GM12865 (cell line): ENCODE data around the gene KANTR.
"Not testable (repeated sequence)": the region's sequence is repeated elsewhere in the genome, so short reads cannot be mapped to it uniquely, and the experiment has no call there.

ENCODE experiments used
- DNase-seq: peaks from one replicate; pipeline ENCODE4 v3.0.0; 2010; ENCODE audit warnings: low read depth
- H3K4me3 ChIP-seq: 2 replicates; pipeline ENCODE4 v1.5.1; 2011; ENCODE audit warnings: mild to moderate bottlenecking, low read depth, low read length, control low read depth
- TF ChIP-seq, protein P1 (sequence below): IDR thresholded peaks from 2 replicates; pipeline ENCODE4 v1.5.1; 2011; ENCODE audit warnings: low read length, control low read depth, low read depth, inconsistent platforms; ENCODE audit not compliant: insufficient read depth; ENCODE audit errors: missing control alignments

Gene KANTR

DNA sequence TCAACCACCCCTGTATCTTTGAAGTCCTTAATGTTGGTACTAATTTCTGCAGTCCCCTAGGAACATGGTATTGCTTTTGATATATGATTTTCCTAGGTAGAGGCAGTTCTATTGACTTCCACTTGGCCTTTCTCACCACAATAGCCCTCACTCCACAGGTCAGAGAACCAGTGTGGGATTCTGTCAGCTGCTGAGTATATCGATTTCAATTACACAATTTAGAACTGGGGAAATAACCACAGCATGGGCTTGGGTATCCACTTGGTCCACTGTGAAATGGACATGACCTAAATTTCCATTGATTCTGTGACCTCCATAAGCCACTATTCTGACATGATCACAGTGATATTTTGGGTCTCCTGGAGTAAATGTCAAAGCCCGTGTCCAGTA, 62.3 kb downstream of the KANTR start:
- TF ChIP-seq, protein P1, sequence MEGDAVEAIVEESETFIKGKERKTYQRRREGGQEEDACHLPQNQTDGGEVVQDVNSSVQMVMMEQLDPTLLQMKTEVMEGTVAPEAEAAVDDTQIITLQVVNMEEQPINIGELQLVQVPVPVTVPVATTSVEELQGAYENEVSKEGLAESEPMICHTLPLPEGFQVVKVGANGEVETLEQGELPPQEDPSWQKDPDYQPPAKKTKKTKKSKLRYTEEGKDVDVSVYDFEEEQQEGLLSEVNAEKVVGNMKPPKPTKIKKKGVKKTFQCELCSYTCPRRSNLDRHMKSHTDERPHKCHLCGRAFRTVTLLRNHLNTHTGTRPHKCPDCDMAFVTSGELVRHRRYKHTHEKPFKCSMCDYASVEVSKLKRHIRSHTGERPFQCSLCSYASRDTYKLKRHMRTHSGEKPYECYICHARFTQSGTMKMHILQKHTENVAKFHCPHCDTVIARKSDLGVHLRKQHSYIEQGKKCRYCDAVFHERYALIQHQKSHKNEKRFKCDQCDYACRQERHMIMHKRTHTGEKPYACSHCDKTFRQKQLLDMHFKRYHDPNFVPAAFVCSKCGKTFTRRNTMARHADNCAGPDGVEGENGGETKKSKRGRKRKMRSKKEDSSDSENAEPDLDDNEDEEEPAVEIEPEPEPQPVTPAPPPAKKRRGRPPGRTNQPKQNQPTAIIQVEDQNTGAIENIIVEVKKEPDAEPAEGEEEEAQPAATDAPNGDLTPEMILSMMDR, result no peak
- no peak overlapping the region for H3K4me3 ChIP-seq
- DNase-seq, result no peak

DNA sequence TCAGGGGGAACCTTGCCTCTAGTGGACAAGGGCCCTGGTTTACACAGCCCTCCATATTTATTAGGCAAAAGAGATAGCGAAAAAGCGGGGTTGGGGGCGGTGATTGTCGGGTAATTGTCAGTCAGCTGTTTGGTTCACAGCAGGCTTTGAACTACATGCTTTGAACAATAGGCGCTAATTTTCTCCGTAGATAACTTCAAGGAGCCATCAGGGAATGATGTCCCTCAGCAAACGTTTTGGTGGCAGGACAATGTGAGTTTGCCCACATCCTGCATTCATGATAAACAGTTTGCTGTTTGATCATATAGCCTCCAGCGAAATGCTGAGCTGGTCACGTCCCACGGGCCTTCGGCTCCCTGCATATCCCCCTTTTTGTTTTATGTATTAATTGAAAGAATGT, 65.2 kb downstream of the KANTR start:
- DNase-seq, result no peak
- TF ChIP-seq, protein P1, result no peak
- H3K4me3 ChIP-seq, result no peak overlapping the region

DNA sequence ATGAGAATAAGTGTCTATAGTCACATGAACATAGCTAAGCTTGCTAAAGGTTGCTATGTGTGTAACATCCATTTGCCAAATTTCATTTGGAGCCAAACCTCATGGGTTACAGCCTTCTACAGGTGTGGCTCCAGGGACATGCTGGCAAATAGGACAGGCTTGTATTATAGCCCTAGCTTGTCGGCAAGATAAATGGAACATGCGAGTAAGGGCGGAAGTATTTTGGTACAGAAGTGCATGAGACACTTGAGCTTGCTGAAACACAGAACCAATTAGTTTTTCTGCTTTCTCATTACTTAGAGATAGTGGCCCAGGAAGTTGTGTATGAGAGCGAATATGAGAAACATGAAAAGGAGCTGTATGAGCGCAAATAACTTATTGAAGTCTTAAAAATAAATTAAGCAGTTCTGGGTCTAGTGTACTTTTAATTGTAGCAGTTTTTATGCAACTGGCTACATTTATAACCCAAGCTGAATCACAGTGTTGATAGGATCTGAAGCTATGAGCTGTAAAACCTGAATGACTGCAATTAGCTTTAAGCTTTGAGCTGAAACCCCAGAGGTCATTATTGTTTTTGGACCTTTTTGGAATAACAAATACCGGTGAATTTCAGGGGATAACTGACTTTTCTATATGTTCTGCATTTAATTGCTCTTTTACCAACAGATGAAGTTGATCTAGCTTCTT, 66.5 kb downstream of the KANTR start:
- no peak overlapping the region for H3K4me3 ChIP-seq
- DNase-seq, result no peak
- TF ChIP-seq, protein P1, result no peak

DNA sequence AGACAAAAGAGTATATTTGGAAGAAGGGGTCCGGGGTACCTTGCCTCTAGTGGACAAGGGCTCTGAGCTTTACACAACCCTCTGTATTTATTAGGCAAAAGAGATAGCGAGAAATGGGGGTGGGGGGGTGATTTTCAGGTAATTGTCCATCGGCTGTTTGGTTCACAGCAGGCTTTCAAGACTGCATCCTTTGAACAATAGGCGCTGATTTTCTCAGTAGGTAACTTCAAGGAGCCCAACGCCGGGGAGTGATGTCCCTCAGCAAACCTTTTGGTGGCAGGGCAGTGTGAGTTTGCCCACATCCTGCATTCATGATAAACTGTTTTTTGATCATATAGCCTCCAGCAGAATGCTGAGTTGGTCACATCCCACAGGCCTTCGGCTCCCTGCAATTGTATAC, 69.5 kb downstream of the KANTR start:
- no peak for DNase-seq

GRCh38 chrX:53164566-53164965, 70.6 kb downstream of the KANTR start:
- not testable (repeated sequence) for H3K4me3 ChIP-seq, DNase-seq

More for the DNA sequence above, 69.5 kb downstream of the KANTR start:
- no peak overlapping the region for H3K4me3 ChIP-seq
- TF ChIP-seq, protein P1, result no peak

- TF ChIP-seq, protein P1, result no peak
- no peak overlapping the region for H3K4me3 ChIP-seq
- no peak for DNase-seq
Measured at GRCh38 chrX:53166103-53166502, 72.2 kb downstream of the KANTR start.

DNA sequence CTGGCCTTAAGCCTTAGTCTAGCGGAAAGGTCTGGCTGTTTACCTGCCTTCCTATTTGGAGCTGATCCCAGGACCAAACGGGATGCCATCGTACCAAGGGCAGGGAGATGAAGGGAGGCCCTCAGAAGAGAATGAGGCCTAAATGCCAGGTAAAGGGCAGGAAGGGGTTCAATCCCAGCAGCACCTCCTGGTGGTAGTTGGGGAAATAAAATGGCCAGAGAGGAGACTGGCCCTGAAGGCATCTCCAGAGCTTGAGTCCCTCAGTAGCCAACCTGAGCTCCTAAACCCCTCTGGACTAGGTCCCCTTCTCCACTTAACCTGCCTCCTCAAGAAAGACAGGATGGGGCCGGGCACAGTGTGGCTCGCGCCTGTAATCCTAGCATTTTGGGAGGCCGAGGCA, 77.4 kb downstream of the KANTR start:
- no peak overlapping the region for H3K4me3 ChIP-seq
- TF ChIP-seq, protein P1, result no peak
- DNase-seq, result no peak
